Pericardium fibroblast (primary cell): ENCODE measurements around the gene NEU4. TPM values are rescaled to one million over a fixed set of nuclear protein-coding genes. Genes with fewer than 3 reads are reported as not detected.

Experiments used
- total RNA-seq: library from RNA; depleted of rRNA; stranded (reverse); fragments of >200 nt; gene quantifications from 2 replicates; pipeline ENCODE4 v1.2.3, GENCODE V29; 2015

The NEU4 gene, protein sequence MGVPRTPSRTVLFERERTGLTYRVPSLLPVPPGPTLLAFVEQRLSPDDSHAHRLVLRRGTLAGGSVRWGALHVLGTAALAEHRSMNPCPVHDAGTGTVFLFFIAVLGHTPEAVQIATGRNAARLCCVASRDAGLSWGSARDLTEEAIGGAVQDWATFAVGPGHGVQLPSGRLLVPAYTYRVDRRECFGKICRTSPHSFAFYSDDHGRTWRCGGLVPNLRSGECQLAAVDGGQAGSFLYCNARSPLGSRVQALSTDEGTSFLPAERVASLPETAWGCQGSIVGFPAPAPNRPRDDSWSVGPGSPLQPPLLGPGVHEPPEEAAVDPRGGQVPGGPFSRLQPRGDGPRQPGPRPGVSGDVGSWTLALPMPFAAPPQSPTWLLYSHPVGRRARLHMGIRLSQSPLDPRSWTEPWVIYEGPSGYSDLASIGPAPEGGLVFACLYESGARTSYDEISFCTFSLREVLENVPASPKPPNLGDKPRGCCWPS
- 0.09 TPM in 1 of 2 replicates, not detected in the other for total RNA-seq

GRCh38 chr2:241808721-241809382, at the start of gene NEU4:
TSS of gene NEU4 (plus strand) at chr2:241809193. CDS start at chr2:241814485, 5,292 bp downstream.

GRCh38 chr2:241776336-241777169, 32.4 kb upstream of the NEU4 start, which contains the start of gene GAL3ST2:
TSS of gene GAL3ST2 (plus strand) at chr2:241776822. CDS start at chr2:241776956, 134 bp downstream.

GRCh38 chr2:241858206-241859016, 49.4 kb downstream of the NEU4 start, which contains the start of gene PDCD1:
TSS of gene PDCD1 (minus strand) at chr2:241858894. CDS start at chr2:241858838, 56 bp downstream.

Other genes with a start within 250 kb of the NEU4 start
- gene THAP4, start 172.0 kb upstream of the NEU4 start, total RNA-seq = 44.2 and 49.5 TPM in 2 replicates
- 30.6 and 44.6 TPM in 2 replicates for gene ATG4B, start 171.5 kb upstream of the NEU4 start, total RNA-seq
- 18.3 and 29.6 TPM in 2 replicates for gene DTYMK, start 122.4 kb upstream of the NEU4 start, total RNA-seq
- gene ING5, start 107.2 kb upstream of the NEU4 start, total RNA-seq = 15.8 and 27.6 TPM in 2 replicates
- 16.7 and 20.3 TPM in 2 replicates for gene D2HGDH, start 74.6 kb upstream of the NEU4 start, total RNA-seq
- not detected in 2 replicates for gene GAL3ST2, start 32.4 kb upstream of the NEU4 start, total RNA-seq
- gene PDCD1, start 49.7 kb downstream of the NEU4 start, total RNA-seq = 0.12 TPM in 1 of 2 replicates, not detected in the other
- not detected in 2 replicates for gene RTP5, start 60.5 kb downstream of the NEU4 start, total RNA-seq